HK-2 (cell line): ENCODE results near the gene ITPR3.

Experiments
- DNase-seq: peaks from one replicate; pipeline ENCODE4 v3.0.0-alpha.2; 2018; ENCODE audit not compliant: unreplicated experiment

The ITPR3 gene

GRCh38 chr6:33719326-33719987, 98.3 kb downstream of the ITPR3 start:
- no peak for DNase-seq

- no peak for DNase-seq
These were observed 99.9 kb downstream of the ITPR3 start for GRCh38 chr6:33720998-33721397.

GRCh38 chr6:33721508-33721907, 100.4 kb downstream of the ITPR3 start:
- no peak for DNase-seq

GRCh38 chr6:33722103-33722623, 101.0 kb downstream of the ITPR3 start:
- DNase-seq: no peak

GRCh38 chr6:33723371-33724085, 102.4 kb downstream of the ITPR3 start:
- DNase-seq: no peak

- no peak for DNase-seq
These were observed 103.2 kb downstream of the ITPR3 start for GRCh38 chr6:33724102-33725023.

GRCh38 chr6:33725222-33725621, 104.1 kb downstream of the ITPR3 start:
- DNase-seq: no peak

GRCh38 chr6:33725891-33726673, 105.0 kb downstream of the ITPR3 start:
- no peak for DNase-seq

- no peak for DNase-seq
These were observed 105.6 kb downstream of the ITPR3 start for GRCh38 chr6:33726696-33727095.

GRCh38 chr6:33727126-33727525, 106.0 kb downstream of the ITPR3 start:
- DNase-seq: no peak

GRCh38 chr6:33727932-33728331, 106.8 kb downstream of the ITPR3 start:
- DNase-seq: no peak

- no peak for DNase-seq
These were observed 107.3 kb downstream of the ITPR3 start for GRCh38 chr6:33728438-33728837.

- no peak for DNase-seq
These were observed 107.9 kb downstream of the ITPR3 start for GRCh38 chr6:33729059-33729458.

GRCh38 chr6:33730611-33731010, 109.5 kb downstream of the ITPR3 start:
- no peak for DNase-seq

- no peak for DNase-seq
These were observed 109.9 kb downstream of the ITPR3 start for GRCh38 chr6:33731035-33731434.

- no peak for DNase-seq
These were observed 110.7 kb downstream of the ITPR3 start for GRCh38 chr6:33731751-33732282.

GRCh38 chr6:33732385-33732784, 111.3 kb downstream of the ITPR3 start:
- DNase-seq: no peak

GRCh38 chr6:33732817-33733708, 111.9 kb downstream of the ITPR3 start:
- DNase-seq: peak; percentile 36

- DNase-seq: no peak
These were observed 112.5 kb downstream of the ITPR3 start for GRCh38 chr6:33733709-33734007.

- no peak for DNase-seq
These were observed 114.1 kb downstream of the ITPR3 start for GRCh38 chr6:33735216-33735615.
